Tibial artery (tissue), 4 donors: Measurements from ENCODE around the gene ACTL10.

Source experiments
- DNase-seq, 2 donors: peaks; one replicate each; pipeline ENCODE4 v3.0.0-alpha.2; 2019
- H3K27ac ChIP-seq, 2 donors: fragments of 200-600 bp; sonication (generic) in 1 of 2; 1 replicate in 1 of 2; 2 replicates in 1 of 2; pipeline ENCODE4 v1.5.1; 2018 to 2019; ENCODE audit warnings: mild to moderate bottlenecking in 1 of 2
- H3K27me3 ChIP-seq, 2 donors: fragments of 200-600 bp; sonication (generic) in 1 of 2; one replicate each; pipeline versions ENCODE4 v1.5.1 to v1.6.0; 2016 to 2019
- H3K36me3 ChIP-seq, 3 donors: fragments of 200-600 bp; sonication (generic) in 2 of 3; one replicate each; pipeline ENCODE4 v1.5.1; 2016 to 2019; ENCODE audit warnings: mild to moderate bottlenecking in 2 of 3
- H3K4me1 ChIP-seq, 4 donors: fragments of 200-600 bp; sonication (generic) in 2 of 4; 1 replicate in 3 of 4; 2 replicates in 1 of 4; pipeline ENCODE4 v1.5.1; 2016 to 2019
- H3K4me3 ChIP-seq, 2 donors: fragments of 200-600 bp; sonication (generic) in 1 of 2; 1 replicate in 1 of 2; 2 replicates in 1 of 2; pipeline ENCODE4 v1.5.1; 2018 to 2019; ENCODE audit warnings: mild to moderate bottlenecking in 2 of 2
- H3K9me3 ChIP-seq, 3 donors: fragments of 200-600 bp; sonication (generic) in 1 of 3; one replicate each; pipeline ENCODE4 v1.5.1; 2016 to 2019
- intact Hi-C: fragments of 100-400 bp; cut with DNase I; formaldehyde crosslinking; loops from one replicate; pipeline ENCODE4 v1.15.0; 2023; ENCODE audit warnings: low total_unique reads
- TF ChIP-seq, protein P1 (sequence below), 2 experiments: fragments of 200-600 bp in 1 of 2; fragments of 450-650 bp in 1 of 2; IDR thresholded peaks; one replicate each; pipeline ENCODE4 v1.5.1; 2017 to 2019; ENCODE audit warnings: antibody characterized with exemption in 2 of 2, mild to moderate bottlenecking in 1 of 2, moderate library complexity in 1 of 2

Gene ACTL10

DNA sequence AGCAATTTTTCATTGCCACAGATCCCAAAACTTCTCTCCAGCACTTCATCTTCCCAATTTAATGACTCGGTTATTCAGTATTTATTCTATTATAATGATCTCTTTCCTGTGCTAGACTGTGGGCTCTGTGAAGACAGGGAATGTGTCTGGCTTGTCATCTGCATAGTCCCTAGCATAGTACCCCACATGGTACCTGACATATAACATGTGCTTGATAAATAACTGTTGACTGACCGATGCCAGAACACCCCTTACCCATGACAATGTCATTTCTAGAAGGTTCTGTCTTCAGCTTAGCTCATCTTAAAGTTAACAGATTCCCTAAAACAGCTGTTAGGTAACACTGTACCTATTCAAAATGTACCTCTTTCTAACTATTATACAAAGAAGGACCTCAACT, 49.8 kb downstream of the ACTL10 start:
- TF ChIP-seq, protein P1, sequence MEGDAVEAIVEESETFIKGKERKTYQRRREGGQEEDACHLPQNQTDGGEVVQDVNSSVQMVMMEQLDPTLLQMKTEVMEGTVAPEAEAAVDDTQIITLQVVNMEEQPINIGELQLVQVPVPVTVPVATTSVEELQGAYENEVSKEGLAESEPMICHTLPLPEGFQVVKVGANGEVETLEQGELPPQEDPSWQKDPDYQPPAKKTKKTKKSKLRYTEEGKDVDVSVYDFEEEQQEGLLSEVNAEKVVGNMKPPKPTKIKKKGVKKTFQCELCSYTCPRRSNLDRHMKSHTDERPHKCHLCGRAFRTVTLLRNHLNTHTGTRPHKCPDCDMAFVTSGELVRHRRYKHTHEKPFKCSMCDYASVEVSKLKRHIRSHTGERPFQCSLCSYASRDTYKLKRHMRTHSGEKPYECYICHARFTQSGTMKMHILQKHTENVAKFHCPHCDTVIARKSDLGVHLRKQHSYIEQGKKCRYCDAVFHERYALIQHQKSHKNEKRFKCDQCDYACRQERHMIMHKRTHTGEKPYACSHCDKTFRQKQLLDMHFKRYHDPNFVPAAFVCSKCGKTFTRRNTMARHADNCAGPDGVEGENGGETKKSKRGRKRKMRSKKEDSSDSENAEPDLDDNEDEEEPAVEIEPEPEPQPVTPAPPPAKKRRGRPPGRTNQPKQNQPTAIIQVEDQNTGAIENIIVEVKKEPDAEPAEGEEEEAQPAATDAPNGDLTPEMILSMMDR (IDR thresholded peaks at IDR 0.05), result no peak
- intact Hi-C loops, result no loop called here
- Histone ChIP-seq H3K4me1 (peaks cover 0 to 23% (median 14%) of the 10 kb centered on the region in 4 donors), H3K27me3 (no peaks in the 10 kb centered on the region), H3K27ac (no peak overlapping the region), H3K4me3 (no peak overlapping the region), H3K9me3 (no peaks in the 10 kb centered on the region), H3K36me3 (peaks cover 14 to 41% (median 26%) of the 10 kb centered on the region in 3 donors)
- no peak for DNase-seq
